ENCODE data around the gene TBL3. TPM values are rescaled to one million over a fixed set of nuclear protein-coding genes. Genes with fewer than 3 reads are reported as not detected.
A peak's percentile ranks its signal among the peaks of the same experiment; 100 is the strongest.

Gene TBL3
- total RNA-seq, 1 donor from 2014 or later = 31.7 TPM

DNA sequence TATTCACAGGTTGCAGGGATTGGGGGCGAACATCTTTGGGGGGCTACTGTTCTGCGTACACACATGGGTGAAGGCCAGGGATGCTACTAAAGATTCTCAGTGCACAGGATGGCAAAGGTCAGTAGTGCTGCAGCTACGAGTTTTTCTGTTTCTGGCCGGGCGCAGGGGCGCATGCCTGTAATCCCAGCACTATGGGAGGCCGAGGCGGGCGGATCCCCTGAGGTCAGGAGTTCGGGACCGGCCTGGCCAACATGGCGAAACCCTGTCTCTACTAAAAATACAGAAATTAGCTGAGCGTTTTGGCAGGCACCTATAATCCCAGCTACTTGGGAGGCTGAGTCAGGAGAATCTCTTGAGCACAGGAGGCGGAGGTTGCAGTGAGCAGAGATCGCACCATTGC is 41.7 kb downstream of the TBL3 start:
- no peak for DNase-seq (ENCODE audit: low read depth in 2 of 2)

DNA sequence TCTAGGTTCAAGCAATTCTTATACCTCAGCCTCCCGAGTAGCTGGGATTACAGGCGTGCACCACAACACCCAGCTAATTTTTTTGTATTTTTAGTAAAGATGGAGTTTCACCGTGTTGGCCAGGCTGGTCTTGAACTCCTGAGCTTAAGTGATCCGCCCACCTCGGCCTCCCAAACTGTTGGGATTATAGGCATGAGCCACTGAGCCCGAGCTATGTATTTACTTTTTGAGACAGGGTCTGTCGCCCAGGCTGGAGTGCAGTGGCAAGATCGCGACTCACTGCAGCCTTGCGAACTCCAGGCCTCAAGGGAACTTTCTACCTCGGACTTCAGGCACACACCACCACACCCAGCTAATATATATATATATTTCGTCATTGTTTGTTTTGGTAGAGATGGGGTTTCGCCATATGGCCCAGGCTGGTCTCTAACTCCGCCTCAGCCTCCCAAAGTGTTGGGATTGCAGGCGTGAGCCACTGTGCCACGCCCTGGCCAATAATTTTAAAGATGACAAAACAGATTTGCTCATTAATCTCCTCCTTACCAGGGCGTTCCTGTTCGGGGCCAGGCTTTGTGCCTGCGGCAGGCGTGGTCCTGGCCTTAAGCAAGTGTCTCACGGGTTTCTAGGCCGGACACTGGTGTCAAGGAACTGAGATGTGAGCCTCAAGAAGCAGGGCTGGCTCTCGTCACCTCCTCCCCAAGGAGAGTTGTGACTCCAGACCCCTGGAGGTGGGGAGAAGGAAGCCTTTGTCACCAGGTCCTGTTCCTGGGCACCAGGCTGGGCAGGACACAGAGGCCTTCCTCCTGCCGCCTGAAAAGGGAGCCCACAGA is 43.5 kb downstream of the TBL3 start:
- DNase-seq (ENCODE audit: low read depth in 2 of 2) = no peak

DNA sequence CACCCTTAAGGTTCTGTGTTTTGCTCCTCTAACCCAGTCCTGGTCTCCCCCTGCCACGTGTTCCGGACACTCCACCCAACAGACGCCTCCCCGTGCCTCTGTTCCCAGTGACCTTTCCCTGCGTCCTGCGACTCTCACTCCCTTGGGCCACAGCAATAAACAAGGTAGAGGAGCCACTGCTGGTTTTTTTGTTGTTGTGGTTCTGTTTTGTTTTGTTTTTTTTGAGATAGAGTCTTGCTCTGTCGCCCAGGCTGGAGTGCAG is 44.0 kb downstream of the TBL3 start:
- no peak for DNase-seq (ENCODE audit: low read depth in 2 of 2)

DNA sequence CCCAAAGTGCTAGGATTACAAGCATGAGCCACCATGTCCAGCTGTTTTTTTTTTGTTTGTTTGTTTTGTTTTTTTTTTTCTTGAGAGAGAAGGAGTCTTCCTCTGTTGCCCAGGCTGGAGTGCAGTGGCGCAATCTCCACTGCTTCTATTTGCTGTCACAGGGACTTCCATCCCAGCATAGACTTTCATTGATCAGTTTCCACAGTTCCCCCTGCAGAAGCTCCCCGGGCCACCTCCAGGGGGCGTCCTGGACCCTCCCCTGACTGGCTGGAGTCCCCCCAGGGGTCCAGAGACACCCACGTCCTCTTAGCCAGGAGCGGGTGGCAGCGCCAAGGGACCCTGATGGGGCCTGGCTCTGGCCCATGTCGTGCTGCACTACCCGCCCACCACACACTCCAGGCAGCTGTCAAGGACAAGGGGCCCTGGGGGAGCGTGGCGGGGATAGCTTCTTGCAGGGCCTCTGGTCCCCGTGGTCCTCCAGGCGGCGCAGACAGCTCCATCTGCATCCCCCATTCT is 44.6 kb downstream of the TBL3 start:
- no peak for DNase-seq (ENCODE audit: low read depth in 2 of 2)

DNA sequence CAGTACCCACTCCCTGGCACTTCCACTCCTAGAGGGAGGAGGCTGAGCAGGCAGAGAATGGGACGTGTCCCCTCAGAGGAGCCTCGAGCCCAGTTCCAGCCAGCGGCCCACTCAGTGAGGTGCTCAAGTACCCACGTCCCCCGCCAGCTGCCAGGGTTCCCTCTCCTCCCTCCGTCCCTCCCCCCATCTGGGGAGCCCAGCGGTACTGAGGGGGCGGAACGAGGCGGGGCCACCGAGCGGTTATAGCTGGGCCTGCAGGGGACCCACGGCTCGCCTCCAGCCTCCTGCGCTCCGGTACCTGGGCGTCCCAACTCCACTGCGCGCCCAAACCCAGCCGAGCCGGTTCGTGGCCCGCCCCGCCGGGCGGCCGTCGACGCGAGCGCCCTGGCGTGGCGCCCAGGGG is 47.7 kb downstream of the TBL3 start, which contains the start of gene NPW:
TSS of gene NPW (plus strand) at position 268 of the 403 bp plus-strand sequence.
- no peak for DNase-seq (ENCODE audit: low read depth in 2 of 2)

DNA sequence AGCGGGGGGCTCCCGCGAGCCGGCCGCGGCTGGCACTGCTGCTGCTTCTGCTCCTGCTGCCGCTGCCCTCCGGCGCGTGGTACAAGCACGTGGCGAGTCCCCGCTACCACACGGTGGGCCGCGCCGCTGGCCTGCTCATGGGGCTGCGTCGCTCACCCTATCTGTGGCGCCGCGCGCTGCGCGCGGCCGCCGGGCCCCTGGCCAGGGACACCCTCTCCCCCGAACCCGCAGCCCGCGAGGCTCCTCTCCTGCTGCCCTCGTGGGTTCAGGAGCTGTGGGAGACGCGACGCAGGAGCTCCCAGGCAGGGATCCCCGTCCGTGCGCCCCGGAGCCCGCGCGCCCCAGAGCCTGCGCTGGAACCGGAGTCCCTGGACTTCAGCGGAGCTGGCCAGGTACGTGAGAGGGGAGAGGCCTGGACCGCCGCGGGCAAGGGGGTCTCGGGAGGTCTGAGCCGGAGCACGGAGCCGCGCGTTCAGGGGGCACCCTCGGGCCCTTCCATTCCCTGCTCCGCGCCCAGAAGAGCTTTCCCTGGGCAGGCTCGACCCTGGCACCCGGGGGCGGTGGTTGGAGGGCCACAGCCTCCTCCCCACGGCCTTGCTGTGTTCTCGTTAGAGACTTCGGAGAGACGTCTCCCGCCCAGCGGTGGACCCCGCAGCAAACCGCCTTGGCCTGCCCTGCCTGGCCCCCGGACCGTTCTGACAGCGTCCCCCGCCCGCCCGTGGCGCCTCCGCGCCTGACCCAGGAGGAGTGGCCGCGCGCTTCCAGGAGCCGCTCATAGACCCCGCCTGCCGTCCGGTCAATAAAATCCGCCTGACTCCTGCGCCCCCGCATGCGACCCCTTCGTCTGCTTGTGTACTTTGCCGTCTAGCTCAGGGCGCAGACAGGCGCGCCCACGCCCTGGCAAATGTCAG is 48.3 kb downstream of the TBL3 start:
- no peak for DNase-seq (ENCODE audit: low read depth in 2 of 2)

DNA sequence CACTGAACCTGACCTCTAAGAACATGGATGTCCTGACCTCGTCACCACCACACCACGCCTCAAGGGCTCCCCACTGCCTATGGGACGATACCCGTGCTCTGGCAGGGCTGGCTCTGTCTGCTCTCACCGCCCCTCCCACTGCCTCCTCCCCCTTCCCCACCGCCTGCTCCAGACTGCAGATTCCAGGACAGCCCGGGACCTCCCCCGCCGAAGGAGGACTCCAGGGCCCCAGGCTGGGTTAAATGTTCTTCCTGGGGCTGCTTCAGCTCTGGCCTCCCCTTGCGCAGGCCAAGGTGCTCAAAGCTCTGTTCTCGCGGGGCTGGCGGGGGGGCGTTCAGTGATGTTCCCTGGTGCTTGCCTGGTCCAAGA is 50.9 kb downstream of the TBL3 start:
- DNase-seq (ENCODE audit: low read depth in 2 of 2) = peak in 1 of 2 donors; percentile 36

DNA sequence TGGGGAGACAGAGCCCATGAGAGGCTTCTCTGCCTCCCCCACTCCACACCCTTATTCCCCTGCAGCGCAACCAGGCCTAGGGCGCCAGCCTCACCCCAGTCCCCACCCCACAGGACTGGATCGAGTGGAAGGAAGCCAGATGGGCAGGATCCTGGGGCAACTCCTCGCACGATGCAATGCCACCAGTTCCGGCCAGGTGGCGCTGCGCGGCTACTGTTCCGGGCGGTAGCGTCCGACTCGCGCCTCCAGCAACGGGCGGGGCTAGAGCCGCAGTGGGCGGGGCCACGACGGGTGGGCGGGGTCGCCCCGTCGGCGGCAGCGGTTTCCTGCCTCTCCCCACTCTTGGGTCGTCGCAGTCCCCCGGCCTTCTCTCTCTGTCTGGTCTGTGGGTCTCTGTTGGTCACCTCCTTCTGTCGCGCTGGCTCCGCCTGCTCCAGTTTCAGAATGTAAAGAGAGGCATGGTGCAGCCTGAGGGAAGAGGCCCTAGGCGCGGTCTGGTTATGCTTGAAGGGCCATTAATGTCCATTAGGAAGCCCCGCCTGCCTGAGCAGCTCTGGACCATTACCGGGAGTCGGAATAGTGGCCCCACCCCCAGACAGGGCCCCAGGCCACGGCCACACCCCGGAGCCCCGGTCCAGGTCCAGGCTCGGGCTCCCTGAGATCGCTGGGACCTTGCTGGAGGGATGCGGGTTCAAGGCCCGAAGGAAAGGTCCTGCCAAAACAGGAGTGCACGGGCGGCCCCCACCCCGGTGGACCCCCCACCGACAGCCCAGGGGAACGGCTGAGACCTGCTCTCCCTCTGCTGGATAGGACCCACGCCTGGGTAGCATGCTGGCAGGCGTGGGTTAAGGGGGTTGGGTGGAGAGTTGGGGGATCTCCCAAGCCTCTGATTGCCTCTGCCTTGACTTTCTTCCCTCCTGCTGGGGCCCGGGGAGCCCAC is 51.5 kb downstream of the TBL3 start:
- DNase-seq (ENCODE audit: low read depth in 2 of 2) = peak; percentile 69 to 89

DNA sequence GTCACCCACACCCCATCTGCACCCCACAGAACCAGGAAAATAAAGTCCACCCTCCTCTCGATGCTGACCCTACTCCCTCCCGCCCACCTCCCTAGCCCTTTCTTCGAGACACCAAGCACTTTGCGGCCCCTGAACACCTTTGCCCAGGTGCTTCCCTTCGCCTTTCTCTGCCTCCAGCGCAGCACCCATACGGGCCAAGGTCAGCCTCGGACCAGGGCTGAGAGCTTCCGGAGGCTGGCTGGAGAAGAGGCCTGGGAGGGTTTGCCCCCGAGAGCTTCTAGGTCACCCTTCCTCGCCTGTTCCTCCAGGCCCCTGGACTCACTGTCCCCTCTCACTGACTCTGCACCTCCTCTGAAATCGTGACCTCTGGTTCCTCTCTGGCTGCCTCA is 52.2 kb downstream of the TBL3 start:
- no peak for DNase-seq (ENCODE audit: low read depth in 2 of 2)

DNA sequence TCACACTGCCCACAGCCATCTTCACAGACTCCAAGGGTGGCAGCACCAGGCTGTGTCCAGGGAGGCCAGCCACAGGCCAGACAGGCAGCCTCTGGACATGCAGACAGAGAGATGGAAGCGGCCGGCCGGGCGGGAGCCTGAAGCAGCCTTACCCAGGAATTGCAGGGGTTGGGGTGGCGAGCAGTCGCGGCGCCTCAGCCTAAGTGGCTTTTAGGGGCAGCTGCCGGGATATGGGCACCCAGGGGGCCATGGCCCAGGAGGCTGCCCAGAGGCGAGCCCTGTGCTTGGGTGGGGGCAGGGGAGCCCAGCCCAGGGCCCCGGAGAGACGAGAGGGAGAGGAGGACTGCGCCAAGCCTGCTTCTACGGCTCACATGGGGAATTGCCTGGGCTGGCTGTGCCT is 53.4 kb downstream of the TBL3 start:
- no peak for DNase-seq (ENCODE audit: low read depth in 2 of 2)

DNA sequence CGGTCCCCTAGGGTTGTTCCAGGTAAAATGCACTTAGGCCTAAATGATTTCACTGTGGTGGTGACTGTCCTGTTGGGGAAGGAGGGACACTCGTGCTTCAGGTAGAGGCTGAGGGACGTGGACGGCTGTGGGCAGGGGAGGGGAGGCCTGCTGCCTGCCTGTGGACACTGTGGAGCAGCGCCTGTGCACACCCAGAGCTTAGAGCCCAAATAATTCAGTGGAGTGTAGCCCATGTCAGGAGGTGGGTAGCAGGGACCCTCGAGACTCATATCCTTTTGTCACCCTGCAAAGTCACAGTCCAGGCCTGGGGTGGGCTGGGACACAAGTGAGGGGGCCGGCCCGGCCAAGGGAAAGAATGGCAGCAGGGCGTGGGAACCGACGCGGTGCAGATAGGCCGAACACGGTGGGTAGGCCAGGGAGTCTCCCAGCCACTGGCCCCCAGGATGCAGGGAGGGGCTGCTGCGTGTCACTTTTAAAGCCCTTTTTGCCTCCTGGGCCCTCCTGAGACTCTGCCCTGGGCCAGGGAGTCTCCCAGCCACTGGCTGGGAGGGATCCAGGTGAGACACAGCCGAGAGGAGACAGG is 54.1 kb downstream of the TBL3 start:
- no peak for DNase-seq (ENCODE audit: low read depth in 2 of 2)

DNA sequence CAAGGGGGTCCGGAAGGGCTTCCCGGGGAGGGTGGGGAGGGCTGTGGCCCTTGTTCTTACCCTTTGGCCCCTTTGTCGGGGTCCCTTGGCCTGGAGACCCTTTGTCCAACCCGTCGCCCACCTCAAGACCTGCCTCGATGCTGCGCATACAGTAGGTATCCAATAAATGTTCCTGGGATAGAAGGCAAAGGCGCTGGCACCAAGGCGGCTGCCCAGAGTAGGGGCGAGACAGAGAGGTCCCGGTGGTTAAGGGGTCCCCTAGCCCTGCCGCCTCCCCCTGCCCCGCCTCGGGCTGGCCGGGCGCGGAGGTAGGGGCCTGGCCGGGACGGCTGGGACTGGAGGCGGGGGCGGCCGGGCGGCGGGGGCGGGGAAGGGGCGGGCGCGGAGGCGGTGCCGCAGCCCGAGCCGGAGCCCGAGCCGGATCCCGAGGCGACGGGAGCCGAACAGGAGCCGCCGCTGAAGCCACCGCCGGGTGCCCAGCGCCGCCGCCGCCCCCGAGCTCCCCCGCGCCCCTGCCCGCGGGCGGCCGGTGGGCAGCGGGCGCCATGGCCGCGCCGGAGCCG is 54.7 kb downstream of the TBL3 start, which contains the start of gene NHERF2:
TSS of gene NHERF2 (plus strand) at position 442 of the 563 bp plus-strand sequence. CDS start at position 546, 104 bp downstream.
- peak in 1 of 2 donors; percentile 52 for DNase-seq (ENCODE audit: low read depth in 2 of 2)

DNA sequence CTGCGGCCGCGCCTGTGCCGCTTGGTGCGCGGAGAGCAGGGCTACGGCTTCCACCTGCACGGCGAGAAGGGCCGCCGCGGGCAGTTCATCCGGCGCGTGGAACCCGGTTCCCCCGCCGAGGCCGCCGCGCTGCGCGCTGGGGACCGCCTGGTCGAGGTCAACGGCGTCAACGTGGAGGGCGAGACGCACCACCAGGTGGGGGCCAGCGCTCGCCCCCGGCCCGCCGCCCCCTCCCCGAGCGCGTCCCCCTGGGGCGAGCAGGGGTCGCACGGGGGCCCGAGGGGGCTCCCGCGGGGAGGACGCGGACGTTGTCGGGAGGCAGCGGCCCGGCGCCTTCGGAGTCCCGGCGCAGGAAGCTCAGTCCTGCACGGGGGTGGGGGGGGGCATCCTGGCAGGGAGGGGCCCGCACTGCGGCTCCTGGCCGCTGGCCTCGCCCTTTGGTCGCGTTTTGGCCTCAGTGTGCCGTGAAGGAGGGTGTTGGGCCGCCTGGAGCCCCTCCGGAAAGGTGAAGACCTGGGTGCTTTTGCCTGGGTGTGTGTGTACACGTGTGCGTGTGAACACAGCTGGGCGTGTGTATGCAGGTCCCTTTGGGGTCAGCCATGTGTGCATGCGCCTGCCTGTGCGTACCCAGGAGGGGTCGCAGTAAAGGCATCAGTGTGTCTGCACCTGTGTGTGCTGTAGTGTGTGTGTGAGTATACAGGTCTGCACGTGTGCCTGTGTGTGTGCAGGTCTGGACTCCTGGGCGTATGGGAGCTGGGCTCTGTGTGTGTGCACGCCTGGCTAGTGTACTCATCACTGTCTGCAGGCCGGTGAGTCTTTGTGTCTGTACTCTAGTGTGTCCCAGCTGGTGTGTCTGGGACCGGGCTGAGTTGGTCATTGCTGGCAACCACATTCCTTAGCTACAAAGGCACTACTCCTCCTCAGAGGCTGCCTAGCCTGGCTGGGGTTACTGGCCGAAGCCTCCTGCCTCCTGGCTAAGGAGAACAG is 55.5 kb downstream of the TBL3 start:
- peak in 1 of 2 donors; percentile 66 for DNase-seq (ENCODE audit: low read depth in 2 of 2)

DNA sequence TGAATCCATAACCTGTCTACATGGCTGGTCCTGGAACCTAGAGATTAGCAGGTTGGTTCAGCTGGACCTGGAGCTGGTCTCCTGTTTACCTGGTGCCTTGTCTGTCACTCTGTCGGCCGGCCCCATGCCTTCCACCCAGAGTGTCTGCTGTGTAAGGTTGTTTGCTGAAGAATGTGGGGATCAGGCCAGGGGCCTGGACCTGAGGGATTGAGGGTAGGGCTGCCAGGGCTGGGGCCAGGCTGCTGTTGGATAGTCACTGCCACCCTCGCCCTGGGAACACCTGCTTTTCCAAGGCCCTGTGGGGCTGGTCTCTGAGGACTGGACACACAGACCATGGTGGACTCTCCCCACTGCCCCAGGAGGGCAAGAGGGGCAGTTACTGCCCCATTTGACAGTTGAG is 56.3 kb downstream of the TBL3 start:
- no peak for DNase-seq (ENCODE audit: low read depth in 2 of 2)

DNA sequence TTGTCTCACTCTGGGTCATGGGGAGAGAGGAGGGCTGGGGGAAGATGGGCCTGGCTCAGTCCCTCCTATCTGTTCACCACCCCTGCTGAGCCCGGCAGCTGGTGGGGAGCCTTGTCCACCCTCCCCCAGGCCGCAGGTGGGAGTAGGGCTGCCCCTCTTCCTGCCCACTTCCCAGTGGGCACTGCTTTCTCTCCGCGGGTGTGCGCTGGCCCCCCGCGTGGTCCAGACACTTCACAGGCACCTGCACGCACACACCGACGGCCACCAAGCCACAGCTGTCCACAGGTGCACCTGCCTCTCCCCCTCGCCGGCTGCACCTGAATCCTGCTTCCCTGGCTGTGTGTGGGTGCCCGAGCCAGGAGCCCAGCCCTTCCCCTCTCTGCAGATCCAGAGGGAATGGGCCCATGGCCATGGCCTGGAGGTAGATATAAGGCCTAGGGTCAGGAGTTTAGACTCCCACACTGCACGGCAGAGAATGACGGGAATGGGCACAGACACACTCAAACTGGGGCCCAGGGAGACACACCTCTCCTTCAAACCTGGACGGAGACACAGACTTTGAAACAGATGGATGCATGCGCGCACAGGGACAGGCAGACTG is 56.9 kb downstream of the TBL3 start:
- DNase-seq (ENCODE audit: low read depth in 2 of 2) = no peak

DNA sequence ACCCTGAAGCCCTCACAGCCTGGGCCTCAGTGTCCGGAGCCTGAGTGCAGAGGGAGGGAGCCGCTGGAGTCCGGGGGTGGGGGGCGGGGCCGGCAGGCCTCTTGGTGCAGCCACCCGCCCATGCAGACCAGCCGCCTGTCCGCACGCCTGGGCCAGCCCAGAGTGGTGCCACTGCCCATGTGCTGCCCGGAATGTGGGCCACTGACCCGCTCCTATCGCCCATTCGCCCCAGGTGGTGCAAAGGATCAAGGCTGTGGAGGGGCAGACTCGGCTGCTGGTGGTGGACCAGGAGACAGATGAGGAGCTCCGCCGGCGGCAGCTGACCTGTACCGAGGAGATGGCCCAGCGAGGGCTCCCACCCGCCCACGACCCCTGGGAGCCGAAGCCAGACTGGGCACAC is 57.5 kb downstream of the TBL3 start:
- DNase-seq (ENCODE audit: low read depth in 2 of 2) = no peak

DNA sequence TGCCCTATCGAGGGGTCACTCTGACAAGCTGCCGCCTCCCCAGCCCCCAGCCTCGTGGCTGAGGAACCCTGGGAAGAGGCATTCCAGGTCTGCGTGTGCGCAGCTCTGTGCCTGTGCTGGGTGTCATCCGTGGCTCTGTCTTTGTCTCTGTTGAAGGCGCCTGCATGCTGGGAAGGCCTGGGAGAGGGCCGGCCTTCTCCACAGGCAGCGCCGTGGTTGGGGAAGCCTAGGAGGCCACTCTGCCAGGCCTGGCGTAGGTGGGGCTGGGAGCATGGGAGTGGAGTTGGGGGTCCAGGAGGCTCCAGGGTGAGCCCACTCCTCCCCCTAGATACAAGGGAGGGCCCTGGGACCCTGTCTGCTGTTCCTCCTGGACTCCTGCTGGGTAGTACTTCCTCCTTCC is 58.2 kb downstream of the TBL3 start:
- no peak for DNase-seq (ENCODE audit: low read depth in 2 of 2)

DNA sequence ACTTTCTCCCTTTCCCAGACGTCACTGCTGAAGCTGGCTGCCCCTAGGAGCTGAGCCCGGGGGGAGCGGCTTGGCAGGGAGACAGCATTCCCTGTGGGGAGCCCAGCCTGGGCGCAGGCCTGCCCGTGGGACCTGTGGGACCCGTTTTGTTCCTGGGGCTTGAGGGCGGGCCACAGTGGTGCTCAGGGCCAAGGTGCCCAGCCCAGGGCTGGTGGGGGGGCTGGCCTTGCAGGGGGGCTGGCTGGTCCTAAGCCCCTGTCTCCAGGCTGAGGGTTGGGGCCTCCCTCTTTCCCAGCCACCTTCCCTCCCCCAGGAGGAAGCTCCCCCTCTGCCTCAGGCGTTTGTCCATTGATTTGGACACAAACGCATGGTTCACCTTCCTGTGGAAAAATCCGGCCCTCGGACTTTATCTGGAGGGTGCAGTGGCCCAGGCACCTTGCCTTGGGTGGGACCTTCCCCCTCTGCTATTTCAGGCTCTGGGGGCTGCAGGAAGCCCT is 59.3 kb downstream of the TBL3 start:
- DNase-seq (ENCODE audit: low read depth in 2 of 2) = peak in 1 of 2 donors; percentile 64
